Hematopoietic multipotent progenitor cell treated with erythropoietin and hydrocortisone succinate and interleukin-3 and kit ligand, for 17 days (in vitro differentiated cells): ENCODE results near the gene DNAAF5.

Source experiments
- DNase-seq: peaks from one replicate; pipeline ENCODE4 v3.0.0-alpha.2; 2015; ENCODE audit warnings: low spot score

The DNAAF5 gene

GRCh38 chr7:815284-816216 lies 89.1 kb downstream of the DNAAF5 start:
- DNase-seq: peak; percentile 14

- DNase-seq: peak; percentile 91
These were observed 89.8 kb downstream of the DNAAF5 start for GRCh38 chr7:816300-816750.

- DNase-seq: peak; percentile 22
These were observed 90.5 kb downstream of the DNAAF5 start for GRCh38 chr7:816751-817671.

GRCh38 chr7:818031-818699 lies 91.7 kb downstream of the DNAAF5 start:
- peak; percentile 21 for DNase-seq

- DNase-seq: no peak
These were observed 93.8 kb downstream of the DNAAF5 start for GRCh38 chr7:820341-820740.

- no peak for DNase-seq
These were observed 95.2 kb downstream of the DNAAF5 start for GRCh38 chr7:821688-822087.

GRCh38 chr7:822692-823276 lies 96.3 kb downstream of the DNAAF5 start:
- no peak for DNase-seq

- DNase-seq: no peak
These were observed 97.2 kb downstream of the DNAAF5 start for GRCh38 chr7:823649-824048.

GRCh38 chr7:824081-824480 lies 97.6 kb downstream of the DNAAF5 start:
- no peak for DNase-seq

GRCh38 chr7:824664-825063 lies 98.2 kb downstream of the DNAAF5 start:
- no peak for DNase-seq

GRCh38 chr7:825386-825785 lies 98.9 kb downstream of the DNAAF5 start:
- DNase-seq: no peak

GRCh38 chr7:826230-826917 lies 99.9 kb downstream of the DNAAF5 start:
- DNase-seq: no peak

- no peak for DNase-seq
These were observed 102.5 kb downstream of the DNAAF5 start for GRCh38 chr7:828793-829561.

GRCh38 chr7:830069-830468 lies 103.6 kb downstream of the DNAAF5 start:
- DNase-seq: no peak

- DNase-seq: peak; percentile 24
These were observed 105.2 kb downstream of the DNAAF5 start for GRCh38 chr7:831596-832166.

GRCh38 chr7:832167-832967 lies 105.9 kb downstream of the DNAAF5 start, which contains the start of gene SUN1:
Gene SUN1 (plus strand): TSS chr7:832476. CDS start chr7:832525, 49 bp downstream.
- no peak for DNase-seq

- no peak for DNase-seq
These were observed 106.5 kb downstream of the DNAAF5 start for GRCh38 chr7:832968-833424.

- DNase-seq: no peak
These were observed 107.2 kb downstream of the DNAAF5 start for GRCh38 chr7:833601-834258.
